ENCODE measurements around the gene DIP2A.

Gene DIP2A

DNA sequence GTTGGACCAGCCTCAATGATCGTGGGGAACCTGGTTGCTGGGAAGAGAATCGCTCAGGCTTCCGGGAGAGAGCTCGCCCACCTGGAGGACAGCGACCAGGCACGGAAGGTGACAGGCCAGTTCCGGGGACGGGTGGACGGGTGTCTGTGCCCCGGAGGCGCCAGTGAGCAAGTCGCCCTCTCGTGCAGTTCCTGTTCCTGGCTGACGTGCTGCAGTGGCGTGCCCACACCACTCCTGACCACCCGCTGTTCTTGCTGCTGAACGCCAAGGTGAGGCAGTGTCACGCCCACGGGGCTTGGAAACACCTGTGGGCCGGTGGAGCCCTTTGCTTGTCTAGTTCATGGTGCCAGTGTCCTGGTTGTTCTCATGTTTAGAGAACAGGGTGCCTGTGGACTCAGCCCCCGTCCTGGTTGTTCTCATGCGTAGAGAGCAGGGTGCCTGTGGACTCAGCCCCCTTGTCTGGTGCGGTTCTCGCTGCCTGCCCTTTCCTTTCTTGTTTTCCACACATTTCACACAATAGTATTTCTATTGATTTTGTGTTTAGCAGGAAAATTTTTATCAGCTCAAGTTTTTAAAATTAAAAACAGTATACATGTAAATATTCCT lies 93.0 kb downstream of the DIP2A start:
- Mint-ChIP-seq H3K27ac (no peak overlapping the region), H3K9me3 (peaks cover 4% of the 10 kb centered on the region), H3K27me3 (ENCODE audit: low read depth, poor library complexity) (peaks cover 4% of the 10 kb centered on the region), H3K4me1 (no peaks in the 10 kb centered on the region), H3K36me3 (ENCODE audit: low read depth) (peaks cover 51% of the 10 kb centered on the region), H3K4me3 (no peak overlapping the region)
- DNase-seq, result no peak
- TF ChIP-seq, protein P1, sequence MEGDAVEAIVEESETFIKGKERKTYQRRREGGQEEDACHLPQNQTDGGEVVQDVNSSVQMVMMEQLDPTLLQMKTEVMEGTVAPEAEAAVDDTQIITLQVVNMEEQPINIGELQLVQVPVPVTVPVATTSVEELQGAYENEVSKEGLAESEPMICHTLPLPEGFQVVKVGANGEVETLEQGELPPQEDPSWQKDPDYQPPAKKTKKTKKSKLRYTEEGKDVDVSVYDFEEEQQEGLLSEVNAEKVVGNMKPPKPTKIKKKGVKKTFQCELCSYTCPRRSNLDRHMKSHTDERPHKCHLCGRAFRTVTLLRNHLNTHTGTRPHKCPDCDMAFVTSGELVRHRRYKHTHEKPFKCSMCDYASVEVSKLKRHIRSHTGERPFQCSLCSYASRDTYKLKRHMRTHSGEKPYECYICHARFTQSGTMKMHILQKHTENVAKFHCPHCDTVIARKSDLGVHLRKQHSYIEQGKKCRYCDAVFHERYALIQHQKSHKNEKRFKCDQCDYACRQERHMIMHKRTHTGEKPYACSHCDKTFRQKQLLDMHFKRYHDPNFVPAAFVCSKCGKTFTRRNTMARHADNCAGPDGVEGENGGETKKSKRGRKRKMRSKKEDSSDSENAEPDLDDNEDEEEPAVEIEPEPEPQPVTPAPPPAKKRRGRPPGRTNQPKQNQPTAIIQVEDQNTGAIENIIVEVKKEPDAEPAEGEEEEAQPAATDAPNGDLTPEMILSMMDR (IDR thresholded peaks at IDR 0.05), result no peak

GRCh38 chr21:46552274-46552673 lies 93.6 kb downstream of the DIP2A start:
- Mint-ChIP-seq H3K27me3 (ENCODE audit: low read depth, poor library complexity) (peaks cover 4% of the 10 kb centered on the region), H3K4me1 (no peaks in the 10 kb centered on the region), H3K36me3 (ENCODE audit: low read depth) (peaks cover 51% of the 10 kb centered on the region), H3K4me3 (no peak overlapping the region), H3K9me3 (peaks cover 4% of the 10 kb centered on the region), H3K27ac (no peak overlapping the region)
- DNase-seq, result no peak
- TF ChIP-seq, protein P1 (IDR thresholded peaks at IDR 0.05), result no peak

GRCh38 chr21:46552865-46553379 lies 94.2 kb downstream of the DIP2A start:
- TF ChIP-seq, protein P1 (IDR thresholded peaks at IDR 0.05), result no peak
- no peak for DNase-seq
- H3K36me3 Mint-ChIP-seq (ENCODE audit: low read depth), result peaks cover 49% of the 10 kb centered on the region
- no peaks in the 10 kb centered on the region for H3K4me1 Mint-ChIP-seq
- H3K27ac Mint-ChIP-seq, result peak overlapping the region; percentile 66
- H3K27me3 Mint-ChIP-seq (ENCODE audit: low read depth, poor library complexity), result peaks cover 4% of the 10 kb centered on the region
- peaks cover 2% of the 10 kb centered on the region for H3K9me3 Mint-ChIP-seq
- no peak overlapping the region for H3K4me3 Mint-ChIP-seq

DNA sequence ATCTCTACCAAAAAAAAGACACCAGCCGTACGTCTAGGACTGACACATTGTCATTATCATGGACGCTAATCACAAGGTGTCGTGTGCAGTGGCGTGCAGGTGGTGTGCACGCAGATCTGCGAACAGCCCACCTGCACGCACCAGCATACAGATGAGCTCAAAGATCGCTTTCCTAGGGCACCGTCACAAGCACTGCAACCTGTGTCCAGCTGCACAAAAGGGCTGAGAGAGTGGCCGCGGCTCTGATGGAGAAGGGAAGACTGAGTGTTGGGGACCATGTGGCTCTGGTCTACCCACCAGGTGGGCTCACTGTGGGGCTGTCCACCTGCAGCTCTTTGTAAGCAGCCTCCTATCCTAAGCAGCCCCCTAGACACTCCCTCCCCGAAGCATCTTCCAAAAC lies 95.3 kb downstream of the DIP2A start:
- Mint-ChIP-seq H3K27ac (no peak overlapping the region), H3K36me3 (ENCODE audit: low read depth) (peaks cover 42% of the 10 kb centered on the region), H3K4me3 (no peak overlapping the region), H3K9me3 (no peaks in the 10 kb centered on the region), H3K27me3 (ENCODE audit: low read depth, poor library complexity) (peaks cover 4% of the 10 kb centered on the region), H3K4me1 (no peaks in the 10 kb centered on the region)
- TF ChIP-seq, protein P1 (IDR thresholded peaks at IDR 0.05), result no peak
- DNase-seq, result no peak

DNA sequence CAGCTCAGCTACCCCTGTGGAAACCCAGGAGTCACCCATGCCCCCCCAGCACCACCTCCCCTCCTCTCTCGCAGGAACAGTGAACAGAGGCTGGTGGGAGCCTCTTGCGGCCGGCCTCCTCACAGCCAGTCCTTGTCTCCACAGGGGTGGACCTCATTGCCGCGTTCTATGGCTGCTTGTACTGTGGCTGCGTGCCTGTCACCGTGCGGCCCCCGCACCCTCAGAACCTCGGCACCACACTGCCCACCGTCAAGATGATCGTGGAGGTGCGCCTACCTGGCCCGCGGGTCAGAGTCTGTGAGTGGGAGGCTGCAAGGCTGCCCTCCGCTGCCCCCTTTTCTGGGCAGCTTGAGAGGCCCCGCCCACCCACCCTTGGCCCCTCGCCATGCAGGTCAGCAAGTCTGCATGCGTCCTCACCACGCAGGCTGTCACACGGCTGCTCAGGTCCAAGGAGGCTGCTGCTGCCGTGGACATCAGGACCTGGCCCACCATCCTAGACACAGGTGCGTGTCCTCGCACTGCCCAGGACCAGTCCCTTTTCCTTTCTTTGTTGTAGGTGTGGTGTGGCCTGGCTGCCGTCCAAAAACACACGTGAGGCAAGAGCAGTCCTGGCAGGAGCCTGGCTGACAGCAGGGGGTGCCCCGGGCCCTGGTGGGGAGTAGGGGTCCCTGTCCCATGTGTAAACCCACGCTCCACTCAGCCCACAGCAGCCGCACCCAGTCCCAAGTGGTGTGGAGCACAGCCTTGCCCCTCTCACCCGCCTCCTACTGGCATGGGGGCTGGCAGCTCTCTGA lies 95.9 kb downstream of the DIP2A start:
- Mint-ChIP-seq H3K36me3 (ENCODE audit: low read depth) (peaks cover 43% of the 10 kb centered on the region), H3K4me1 (peaks cover 5% of the 10 kb centered on the region), H3K9me3 (no peaks in the 10 kb centered on the region), H3K27me3 (ENCODE audit: low read depth, poor library complexity) (peaks cover 4% of the 10 kb centered on the region), H3K4me3 (no peak overlapping the region), H3K27ac (no peak overlapping the region)
- TF ChIP-seq, protein P1 (IDR thresholded peaks at IDR 0.05), result no peak
- DNase-seq, result no peak

Data from nephron progenitor cell (in vitro differentiated cells).